ENCODE results near the gene MARCHF3.
"Not testable (repeated sequence)": the region's sequence is repeated elsewhere in the genome, so short reads cannot be mapped to it uniquely, and the experiment has no call there.

Gene MARCHF3

DNA sequence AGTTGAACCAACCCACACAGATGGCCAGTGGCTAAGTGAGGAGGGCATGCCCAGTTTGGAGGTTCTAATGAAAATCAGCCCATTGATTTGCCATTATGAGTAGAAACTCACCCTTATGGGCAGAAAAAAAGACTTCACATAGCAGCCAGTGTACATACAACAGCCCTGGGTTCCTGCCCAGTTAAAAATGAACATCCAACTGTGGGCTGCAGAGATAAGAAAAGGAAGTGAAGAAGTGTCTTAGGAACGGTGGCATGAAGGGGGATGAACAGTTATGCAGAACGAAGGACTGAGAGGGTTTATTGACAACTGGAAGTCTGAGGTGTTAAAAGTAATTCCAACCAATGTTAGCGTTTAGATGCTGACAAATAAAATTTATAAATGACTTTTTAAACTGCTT is 118.4 kb downstream of the MARCHF3 start:
- no peak for DNase-seq

DNA sequence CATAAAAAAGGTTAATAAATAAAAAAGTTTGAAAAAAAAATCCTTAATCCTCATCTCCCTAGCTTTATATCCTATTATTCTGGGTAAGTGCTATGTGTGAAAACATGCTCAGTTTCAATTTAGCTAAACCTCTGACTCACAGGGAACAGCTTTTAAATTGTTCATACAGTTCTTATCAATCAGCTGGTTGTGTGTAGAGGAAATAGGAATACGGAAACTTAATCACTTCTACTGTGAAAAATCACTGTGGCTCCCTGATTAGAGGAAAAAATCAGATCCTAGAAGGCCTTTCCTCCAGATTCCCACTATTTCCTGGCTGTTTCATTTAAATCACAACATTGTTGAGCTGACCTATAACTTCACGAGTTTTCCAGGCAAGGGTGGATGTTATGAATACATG is 120.5 kb downstream of the MARCHF3 start:
- DNase-seq = no peak

GRCh38 chr5:126904407-126904806 is 126.0 kb downstream of the MARCHF3 start:
- DNase-seq = not testable (repeated sequence)

GRCh38 chr5:126900796-126901195 is 129.6 kb downstream of the MARCHF3 start:
- no peak for DNase-seq

GRCh38 chr5:126899476-126899875 is 130.9 kb downstream of the MARCHF3 start:
- no peak for DNase-seq

- no peak for DNase-seq
Measured at GRCh38 chr5:126897851-126898630, 132.3 kb downstream of the MARCHF3 start.

- DNase-seq = no peak
Measured at GRCh38 chr5:126896170-126896702, 134.1 kb downstream of the MARCHF3 start.

- not testable (repeated sequence) for DNase-seq
Measured at GRCh38 chr5:126895712-126896111, 134.6 kb downstream of the MARCHF3 start.

DNA sequence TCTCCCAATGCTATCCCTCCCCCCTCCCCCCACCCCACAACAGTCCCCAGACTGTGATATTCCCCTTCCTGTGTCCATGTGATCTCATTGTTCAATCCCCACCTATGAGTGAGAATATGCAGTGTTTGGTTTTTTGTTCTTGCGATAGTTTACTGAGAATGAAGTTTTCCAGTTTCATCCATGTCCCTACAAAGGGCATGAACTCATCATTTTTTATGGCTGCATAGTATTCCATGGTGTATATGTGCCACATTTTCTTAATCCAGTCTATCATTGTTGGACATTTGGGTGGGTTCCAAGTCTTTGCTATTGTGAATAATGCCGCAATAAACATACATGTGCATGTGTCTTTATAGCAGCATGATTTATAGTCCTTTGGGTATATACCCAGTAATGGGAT is 139.9 kb downstream of the MARCHF3 start:
- not testable (repeated sequence) for DNase-seq

DNA sequence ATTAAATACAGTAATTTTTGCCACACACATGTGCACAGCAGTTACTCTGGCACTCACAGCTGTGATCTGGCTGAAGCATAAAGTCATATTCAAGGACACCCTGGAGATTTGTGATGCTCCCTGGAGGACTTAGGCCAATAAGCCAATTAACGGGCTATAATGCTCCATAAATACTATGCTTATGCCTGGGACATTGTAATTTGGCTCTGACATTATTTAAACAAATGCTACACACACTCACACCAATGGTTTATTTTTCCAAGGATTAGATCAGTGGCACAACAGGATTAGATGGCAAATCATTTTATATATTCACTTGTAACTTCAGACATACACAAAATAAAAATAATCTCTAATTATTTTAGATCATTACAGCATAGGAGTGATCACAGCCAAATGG is 142.2 kb downstream of the MARCHF3 start:
- no peak for DNase-seq

- no peak for DNase-seq
Measured at GRCh38 chr5:126884269-126884819, 146.0 kb downstream of the MARCHF3 start.

DNA sequence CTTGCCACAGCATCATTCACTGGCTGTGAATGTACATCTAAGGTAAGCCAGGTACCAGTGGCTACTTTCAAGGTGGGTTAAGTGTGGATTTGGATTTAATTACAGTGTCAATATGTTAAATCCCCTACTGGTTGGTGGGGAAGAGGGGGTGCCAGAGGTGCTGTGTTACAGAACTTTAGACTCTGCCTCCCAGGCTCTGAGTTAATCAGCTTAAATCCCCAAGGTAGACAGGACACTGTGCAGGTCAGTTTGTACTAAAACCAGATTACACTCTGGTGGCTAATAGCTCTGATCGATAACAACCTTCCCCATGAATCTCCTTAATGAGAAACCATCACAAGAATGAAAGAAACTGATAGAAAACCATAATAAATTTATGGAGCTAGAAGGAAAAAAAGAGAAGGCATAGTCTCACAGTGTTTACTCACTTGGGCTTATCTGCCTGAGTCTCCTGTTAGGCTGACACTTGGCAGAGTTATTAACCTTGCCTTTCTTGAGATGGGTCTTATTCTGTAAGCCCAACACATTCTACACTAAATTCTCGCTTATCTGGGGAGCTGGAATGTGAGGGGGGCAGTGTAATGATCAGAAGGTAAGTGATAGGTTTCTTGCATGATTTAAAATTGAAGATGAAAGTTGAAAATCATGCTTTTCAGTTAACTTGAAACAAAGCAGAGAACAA is 146.7 kb downstream of the MARCHF3 start:
- no peak for DNase-seq

DNA sequence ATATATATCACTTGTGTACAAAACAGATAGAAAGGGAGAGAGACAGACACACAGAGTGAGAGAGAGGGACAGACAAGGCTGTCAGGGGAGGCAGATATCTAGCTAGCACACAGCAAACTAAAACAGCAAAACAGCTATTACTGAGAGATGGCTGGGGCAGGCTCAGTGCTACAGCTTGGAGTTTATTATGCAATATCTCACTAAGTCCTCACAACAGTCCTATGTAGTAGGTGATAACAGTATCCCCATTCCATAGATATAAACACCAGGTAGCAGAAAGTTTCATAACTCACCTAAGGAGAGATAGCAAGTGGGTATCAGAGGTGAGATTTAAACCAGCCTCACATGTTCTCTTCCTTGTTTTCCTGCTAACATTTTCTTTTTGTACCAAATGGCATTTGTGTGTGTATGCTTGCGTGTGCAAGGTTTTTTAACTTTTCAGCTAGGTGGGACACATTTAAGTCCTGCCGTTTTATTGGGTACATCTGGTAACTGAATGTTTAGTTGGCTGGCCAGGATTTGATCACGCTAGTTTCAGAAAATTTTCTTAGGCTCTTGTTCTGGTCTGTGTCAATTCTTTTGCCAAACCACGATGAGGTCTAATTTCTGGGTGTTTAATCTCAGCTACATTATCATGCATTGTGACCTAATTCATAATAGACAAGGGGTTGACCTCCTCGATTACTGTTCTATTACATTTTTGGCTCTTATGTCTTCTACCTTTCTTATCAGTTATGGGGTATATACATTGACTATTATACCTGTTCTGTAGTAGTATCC is 148.3 kb downstream of the MARCHF3 start:
- DNase-seq = no peak

DNA sequence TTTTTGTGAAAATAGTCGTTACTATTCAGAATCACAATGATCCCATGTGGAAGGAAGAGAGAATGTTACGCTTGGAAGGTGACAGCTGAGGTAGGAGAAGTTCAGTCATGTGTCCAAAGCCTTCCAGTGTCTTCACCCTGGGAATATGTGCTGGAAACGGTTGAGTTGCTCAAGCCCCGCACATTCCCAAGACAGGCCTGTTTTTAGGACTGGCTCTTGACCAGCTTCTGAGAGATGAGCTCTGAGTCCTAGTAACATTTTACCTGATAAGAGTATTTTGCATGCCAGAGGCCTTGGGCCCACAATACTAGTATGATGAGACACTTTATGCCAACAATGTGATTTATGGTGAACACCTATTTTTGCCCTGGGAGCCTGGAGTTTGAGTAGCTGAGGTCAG is 151.7 kb downstream of the MARCHF3 start:
- DNase-seq = no peak

DNA sequence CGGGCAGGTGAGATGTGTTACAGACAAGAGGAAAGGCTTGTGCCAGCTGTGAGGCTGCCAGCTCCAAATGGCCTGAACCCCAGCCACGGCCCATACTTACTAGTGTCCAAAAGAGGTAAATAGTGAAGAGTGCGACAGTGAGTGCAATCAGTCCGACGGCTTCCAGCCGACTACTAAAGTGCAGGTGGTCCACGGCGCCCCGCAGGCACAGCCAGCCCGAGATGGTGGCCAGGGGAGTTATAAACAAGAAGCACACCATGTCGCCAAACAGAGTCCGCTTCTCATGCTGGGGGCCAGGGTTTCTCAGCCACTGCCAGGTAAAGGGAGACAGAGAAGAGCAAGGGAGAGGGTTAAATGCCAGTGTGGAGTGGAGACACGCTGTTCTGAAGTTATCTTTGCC is 152.3 kb downstream of the MARCHF3 start:
- no peak for DNase-seq

DNA sequence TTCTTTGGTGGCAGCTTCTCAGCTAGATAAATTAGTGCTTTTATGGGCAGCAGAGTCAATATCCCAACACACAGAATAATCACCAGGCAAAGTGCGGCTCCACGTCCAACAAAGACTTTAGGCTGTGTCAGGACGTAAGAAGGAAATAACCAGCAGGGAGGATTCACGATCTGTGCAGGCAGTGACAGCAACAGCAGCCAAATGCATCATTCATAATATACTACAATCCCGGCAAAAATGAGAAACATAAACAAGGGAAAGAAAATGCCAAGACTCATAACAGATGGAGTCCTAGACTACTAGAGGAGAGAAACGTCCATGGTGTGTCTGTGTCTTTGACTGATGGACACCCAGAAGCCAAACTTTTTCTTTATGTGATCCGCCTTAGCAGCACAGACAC is 152.8 kb downstream of the MARCHF3 start:
- DNase-seq = no peak

GRCh38 chr5:126875303-126875785 is 155.0 kb downstream of the MARCHF3 start:
- no peak for DNase-seq

- DNase-seq = no peak
Measured at GRCh38 chr5:126872561-126873354, 157.6 kb downstream of the MARCHF3 start.

- DNase-seq = no peak
Measured at GRCh38 chr5:126871441-126871840, 158.9 kb downstream of the MARCHF3 start.

DNA sequence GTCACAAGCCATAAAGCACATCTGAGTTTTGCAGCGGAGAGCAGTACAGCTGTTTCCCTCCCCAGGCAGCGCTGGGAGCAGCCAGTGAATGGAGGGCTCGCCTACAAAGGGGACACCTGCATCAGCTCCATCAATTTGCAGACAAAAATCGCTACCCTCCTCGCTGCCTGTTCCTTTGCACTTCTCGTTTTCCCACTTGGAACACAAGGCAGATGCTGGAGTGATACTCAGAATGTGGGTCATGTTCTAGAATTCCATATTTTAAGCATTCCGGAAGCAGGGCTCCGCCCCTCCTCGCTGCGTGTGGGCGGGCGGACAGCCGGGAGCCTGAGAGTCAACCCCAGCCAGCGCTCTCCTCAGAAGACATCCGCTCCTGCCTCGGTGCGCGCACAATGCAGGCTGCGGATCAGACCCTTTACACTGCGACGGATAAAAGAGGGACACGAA is 161.3 kb downstream of the MARCHF3 start:
- DNase-seq = no peak

- no peak for DNase-seq
Measured at GRCh38 chr5:126868338-126869004, 161.9 kb downstream of the MARCHF3 start.
